T-cell (primary cell): ENCODE measurements around the gene DLGAP1. TPM values are rescaled to one million over a fixed set of nuclear protein-coding genes. Genes with fewer than 3 reads are reported as not detected.

Experiments
- ATAC-seq, 4 experiments: fragments of 200-7000 bp in 3 of 4; fragments of 150-1000 bp in 1 of 4; cut with Tn5 transposase; replicated peaks in 1 of 4; 1 replicate in 3 of 4; 2 replicates in 1 of 4; pipeline ENCODE4 v1.10.0; 2021; ENCODE audit warnings: moderate library complexity in 3 of 4, mild to moderate bottlenecking in 2 of 4, moderate number of reproducible peaks in 1 of 4
- CTCF ChIA-PET, 2 donors: fragments of 300-600 bp; sonication (Branson Sonifier 250); formaldehyde crosslinking; loops; one replicate each; lab custom pipeline; 2022; ENCODE audit warnings: antibody characterized with exemption in 2 of 2; lab: Charles Lee
- POLR2A ChIA-PET, 2 donors: fragments of 300-600 bp; sonication (Branson Sonifier 250); formaldehyde crosslinking; loops; one replicate each; lab custom pipeline; 2022; ENCODE audit warnings: antibody characterized with exemption in 2 of 2; lab: Charles Lee
- DNase-seq, 35 experiments: peaks; one replicate each; pipeline versions ENCODE4 v3.0.0 to v3.0.0-alpha.2; 2013 to 2023
- H3K27ac ChIP-seq: one replicate; pipeline ENCODE4 v1.5.1; 2013; ENCODE audit warnings: low read length
- H3K27me3 ChIP-seq, 2 experiments: replicated peaks in 1 of 2; 1 replicate in 1 of 2; 2 replicates in 1 of 2; pipeline versions ENCODE4 v1.6.1 to v1.7.0; 2013; ENCODE audit warnings: low read length in 1 of 2, mixed read lengths in 1 of 2; ENCODE audit not compliant: control insufficient read depth in 2 of 2, insufficient read depth in 2 of 2; ENCODE audit errors: extremely low read depth in 1 of 2
- H3K36me3 ChIP-seq, 2 donors: 1 replicate in 1 of 2; 2 replicates in 1 of 2; pipeline versions ENCODE4 v1.6.1 to v1.7.0; 2013; ENCODE audit warnings: low read length in 1 of 2; ENCODE audit not compliant: control insufficient read depth in 2 of 2, insufficient read depth in 1 of 2; ENCODE audit errors: extremely low read depth in 1 of 2
- H3K4me1 ChIP-seq, 2 experiments: 1 replicate in 1 of 2; 2 replicates in 1 of 2; pipeline versions ENCODE4 v1.6.1 to v1.7.0; 2013; ENCODE audit warnings: low read length in 2 of 2, mixed read lengths in 1 of 2; ENCODE audit not compliant: insufficient read depth in 2 of 2, control insufficient read depth in 1 of 2; ENCODE audit errors: extremely low read depth in 1 of 2
- H3K4me3 ChIP-seq, 2 donors: 1 replicate in 1 of 2; 2 replicates in 1 of 2; pipeline versions ENCODE4 v1.5.1 to v1.7.0; 2013; ENCODE audit warnings: mild to moderate bottlenecking in 2 of 2, low read length in 1 of 2, moderate library complexity in 1 of 2; ENCODE audit not compliant: control insufficient read depth in 1 of 2; ENCODE audit errors: extremely low read depth in 1 of 2
- H3K9me3 ChIP-seq: 2 replicates; pipeline ENCODE4 v1.7.0; 2013
- H3K27ac Mint-ChIP-seq, 2 donors: one replicate each; pipeline ENCODE4 v1.8.0; 2020 to 2021; ENCODE audit warnings: mild to moderate bottlenecking in 2 of 2, mixed read lengths in 2 of 2
- H3K27me3 Mint-ChIP-seq, 2 donors: one replicate each; pipeline ENCODE4 v1.8.0; 2021 to 2022; ENCODE audit warnings: mixed read lengths in 2 of 2
- H3K36me3 Mint-ChIP-seq: one replicate; pipeline ENCODE4 v1.8.0; 2021; ENCODE audit warnings: mixed read lengths
- H3K4me1 Mint-ChIP-seq, 3 donors: one replicate each; pipeline ENCODE4 v1.8.0; 2020 to 2022; ENCODE audit warnings: mixed read lengths in 3 of 3, mild to moderate bottlenecking in 1 of 3
- H3K4me3 Mint-ChIP-seq, 3 donors: one replicate each; pipeline ENCODE4 v1.8.0; 2020 to 2022; ENCODE audit warnings: mild to moderate bottlenecking in 3 of 3, mixed read lengths in 3 of 3, moderate library complexity in 3 of 3
- H3K9me3 Mint-ChIP-seq, 3 donors: one replicate each; pipeline ENCODE4 v1.8.0; 2020 to 2022; ENCODE audit warnings: mixed read lengths in 3 of 3
- WGBS: methylation state at CpG from one replicate; pipeline ENCODE4 v1.1.5; 2013; ENCODE audit warnings: missing lambda C conversion rate; ENCODE audit not compliant: insufficient coverage; 5-methylcytosine and 5-hydroxymethylcytosine counted together
- total RNA-seq, 35 experiments: library from RNA in 6 of 35; stranded (reverse) in 6 of 35; fragments of 120-200 nt in 1 of 35; gene quantifications; one replicate each; pipeline versions ENCODE4 v1.2.1 to v1.2.4 and lab custom pipeline; 2013 to 2026

DLGAP1 gene
- total RNA-seq, 5 donors from 2014 or later (not counting 1 experiment from before 2014, with no cell fraction given), result 0.25 to 1.8 (median 0.26) TPM

DNA sequence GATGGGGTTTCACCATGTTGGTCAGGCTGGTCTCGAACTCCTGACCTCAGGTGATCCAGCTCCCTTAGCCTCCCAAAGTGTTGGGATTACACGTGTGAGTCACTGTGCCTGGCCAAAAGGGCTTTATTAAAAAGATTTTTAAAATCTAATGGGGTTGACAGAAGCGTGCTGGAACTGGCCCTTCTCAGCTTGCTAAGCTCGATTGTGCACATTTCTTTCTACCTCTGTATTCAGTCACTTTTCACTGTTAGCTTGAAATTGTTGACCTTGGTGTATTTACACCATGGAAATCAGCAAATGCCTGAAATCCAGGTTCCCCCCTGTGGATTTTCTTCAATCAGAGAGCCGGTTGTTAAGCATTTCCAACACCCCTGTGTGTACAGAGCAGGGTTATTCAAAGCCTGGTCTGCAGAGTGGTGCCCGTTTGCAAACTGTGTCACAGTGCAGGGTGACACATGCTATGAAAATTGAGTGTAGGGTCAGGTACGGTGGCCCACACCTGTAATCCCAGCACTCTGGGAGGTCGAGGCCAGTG lies 864.9 kb downstream of the DLGAP1 start:
- Mint-ChIP-seq H3K4me1 (peaks cover 30 to 53% (median 37%) of the 10 kb centered on the region in 3 donors), H3K27me3 (no peaks in the 10 kb centered on the region), H3K9me3 (no peaks in the 10 kb centered on the region), H3K4me3 (no peak overlapping the region), H3K36me3 (no peaks in the 10 kb centered on the region), H3K27ac (no peak overlapping the region)
- Histone ChIP-seq H3K27me3 (no peaks in the 10 kb centered on the region), H3K4me1 (peaks cover 10 to 32% of the 10 kb centered on the region in 2 experiments), H3K4me3 (no peak overlapping the region), H3K36me3 (no peaks in the 10 kb centered on the region), H3K9me3 (no peaks in the 10 kb centered on the region), H3K27ac (no peak overlapping the region)
- WGBS, result 88% methylated on average over 1 of the region's 8 CpGs
- POLR2A ChIA-PET, result no interaction called here
- CTCF ChIA-PET, result interaction anchor here in 1 of 2 donors (0.5 kb wide), 1 partner anchor 113 kb away, joined by 4 read pairs; no protein-coding TSS in a partner anchor
- ATAC-seq, result no peak
- no peak for DNase-seq

DNA sequence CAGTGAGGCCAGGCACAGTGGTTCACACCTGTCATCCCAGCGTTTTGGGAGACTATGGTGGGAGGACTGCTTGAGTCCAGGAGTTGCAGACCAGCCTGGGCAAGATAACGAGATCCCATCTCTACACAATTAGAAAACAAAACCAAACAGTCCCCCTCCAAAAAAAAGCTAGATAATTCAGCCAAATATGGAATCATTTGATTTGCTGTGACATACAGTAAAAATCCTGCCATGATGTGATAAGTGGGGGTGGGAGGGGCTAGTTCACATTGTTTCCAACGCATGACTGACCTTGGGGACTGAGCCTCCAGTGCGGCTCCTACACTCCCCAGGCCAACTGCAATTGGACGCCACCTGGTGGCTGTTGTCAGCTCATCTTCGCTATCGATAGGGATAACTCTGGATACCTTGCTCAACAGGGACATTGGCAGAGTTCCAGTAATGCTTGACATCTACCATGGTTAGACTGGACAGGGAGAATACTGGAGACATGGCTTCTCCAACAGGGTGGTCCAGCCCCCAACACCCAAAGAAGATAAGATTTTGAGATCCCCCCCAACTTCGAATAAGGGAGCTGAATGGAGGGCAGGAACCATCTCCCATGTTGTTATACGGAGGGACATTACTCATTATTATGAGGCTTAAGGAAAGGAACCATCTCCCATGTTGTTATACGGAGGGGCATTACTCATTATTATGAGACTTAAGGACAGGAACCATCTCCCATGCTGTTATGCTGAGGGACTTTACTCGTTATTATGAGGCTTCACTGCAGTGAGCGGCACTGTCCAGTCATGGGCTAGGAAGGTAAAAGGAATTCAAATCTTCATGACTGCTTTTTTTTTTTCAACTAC lies 869.2 kb downstream of the DLGAP1 start:
- no peaks in the 10 kb centered on the region for H3K9me3 ChIP-seq
- Mint-ChIP-seq H3K4me3 (no peak overlapping the region), H3K27ac (no peak overlapping the region), H3K4me1 (peaks cover 9 to 25% (median 13%) of the 10 kb centered on the region in 3 donors), H3K9me3 (no peaks in the 10 kb centered on the region), H3K36me3 (no peaks in the 10 kb centered on the region), H3K27me3 (no peaks in the 10 kb centered on the region)
- no peaks in the 10 kb centered on the region for H3K36me3 ChIP-seq
- H3K27me3 ChIP-seq, result peaks cover 0 to 3% of the 10 kb centered on the region in 2 experiments
- DNase-seq (peak in 34 of 35 experiments; percentile 27 to 83 (median 58)), ATAC-seq (peak in 3 of 4 experiments; percentile 65 to 87 (median 74))
- peaks cover 0 to 8% of the 10 kb centered on the region in 2 experiments for H3K4me1 ChIP-seq
- WGBS, result 24% methylated on average over 3 of the region's 12 CpGs
- no peak overlapping the region for H3K27ac ChIP-seq
- H3K4me3 ChIP-seq, result no peak overlapping the region
- POLR2A ChIA-PET, result interaction anchor here (0.6 kb wide), 3 partner anchors 62 to 739 kb away, joined by 3 to 11 read pairs (median 3); no protein-coding TSS in a partner anchor
- CTCF ChIA-PET, result interaction anchor here (0.6 to 2.9 kb wide), 30 partner anchors 8 to 513 kb away, joined by 3 to 26 read pairs (median 4); no protein-coding TSS in a partner anchor

DNA sequence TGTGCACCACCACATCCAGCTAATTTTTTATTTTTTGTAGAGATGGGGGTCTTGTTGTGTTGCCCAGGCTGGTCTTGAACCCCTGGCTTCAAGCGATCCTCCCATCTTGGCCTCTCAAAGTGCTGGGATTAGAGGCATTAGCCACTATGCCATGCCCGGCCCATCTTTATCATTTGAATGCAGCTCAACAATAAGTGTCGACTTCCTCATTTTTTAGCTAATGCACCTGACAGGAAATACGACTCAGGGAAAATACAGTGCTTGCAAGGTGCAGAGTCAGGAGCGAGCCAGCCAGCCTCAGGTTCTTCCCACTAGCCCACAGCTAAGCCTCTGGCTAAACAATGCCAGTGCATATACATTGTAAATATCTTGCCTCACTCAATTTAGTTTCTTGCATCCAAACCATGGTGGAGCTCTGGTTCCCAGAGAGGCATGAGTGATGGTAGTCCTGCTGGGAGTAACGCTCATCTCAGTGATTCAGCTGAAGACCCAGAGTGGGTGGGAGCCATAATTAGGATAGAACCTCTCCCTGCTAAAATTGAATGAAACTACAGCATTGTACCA lies 870.1 kb downstream of the DLGAP1 start:
- H3K4me3 Mint-ChIP-seq, result no peak overlapping the region
- H3K9me3 ChIP-seq, result no peaks in the 10 kb centered on the region
- POLR2A ChIA-PET, result no interaction called here
- WGBS, result 51% methylated on average over 4 of the region's 6 CpGs
- H3K4me1 ChIP-seq, result peaks cover 0 to 8% of the 10 kb centered on the region in 2 experiments
- peaks cover 9 to 25% (median 13%) of the 10 kb centered on the region in 3 donors for H3K4me1 Mint-ChIP-seq
- no peak overlapping the region for H3K27ac Mint-ChIP-seq
- no peaks in the 10 kb centered on the region for H3K36me3 ChIP-seq
- no peak overlapping the region for H3K27ac ChIP-seq
- H3K27me3 Mint-ChIP-seq, result no peaks in the 10 kb centered on the region
- DNase-seq (no peak), ATAC-seq (no peak)
- H3K36me3 Mint-ChIP-seq, result no peaks in the 10 kb centered on the region
- CTCF ChIA-PET, result interaction anchor here (0.5 to 2.9 kb wide), 25 partner anchors 9 to 512 kb away, joined by 3 to 26 read pairs (median 5); no protein-coding TSS in a partner anchor
- H3K27me3 ChIP-seq, result peaks cover 0 to 3% of the 10 kb centered on the region in 2 experiments
- H3K4me3 ChIP-seq, result no peak overlapping the region
- H3K9me3 Mint-ChIP-seq, result no peaks in the 10 kb centered on the region

DNA sequence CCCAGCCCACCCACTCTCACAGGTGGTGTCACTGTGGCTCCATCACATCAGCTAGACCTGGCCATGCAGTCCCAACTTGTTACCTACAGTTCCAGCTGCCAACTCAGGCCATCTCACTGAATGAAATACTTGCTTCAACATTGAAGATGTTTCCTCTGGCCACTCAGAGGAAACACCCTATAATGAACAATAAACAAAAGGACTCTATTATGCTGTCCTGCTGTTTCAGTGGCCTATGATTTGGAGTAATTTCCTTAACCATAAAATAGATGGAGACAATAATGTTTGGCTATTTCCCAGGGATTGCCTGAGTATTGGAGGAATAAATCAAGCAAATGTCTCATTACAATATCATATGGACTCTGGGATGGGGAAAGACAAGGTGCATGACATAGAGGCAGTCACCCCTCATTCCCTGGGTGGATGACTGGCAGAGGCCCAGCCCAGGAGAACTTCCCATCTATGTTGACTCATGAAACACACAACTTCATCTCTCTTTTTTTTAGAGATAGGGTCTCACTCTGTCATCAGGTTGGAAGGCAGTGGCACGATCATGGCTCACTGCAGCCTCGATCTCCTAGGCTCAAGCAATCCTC lies 870.7 kb downstream of the DLGAP1 start:
- POLR2A ChIA-PET, result no interaction called here
- Mint-ChIP-seq H3K36me3 (no peaks in the 10 kb centered on the region), H3K9me3 (no peaks in the 10 kb centered on the region), H3K27ac (no peak overlapping the region), H3K4me1 (peaks cover 9 to 25% (median 13%) of the 10 kb centered on the region in 3 donors), H3K4me3 (no peak overlapping the region), H3K27me3 (no peaks in the 10 kb centered on the region)
- no peak for ATAC-seq
- Histone ChIP-seq H3K4me1 (peaks cover 0 to 8% of the 10 kb centered on the region in 2 experiments), H3K27me3 (peaks cover 0 to 3% of the 10 kb centered on the region in 2 experiments), H3K9me3 (no peaks in the 10 kb centered on the region), H3K36me3 (no peaks in the 10 kb centered on the region), H3K4me3 (no peak overlapping the region), H3K27ac (no peak overlapping the region)
- CTCF ChIA-PET, result interaction anchor here (0.6 to 2.9 kb wide), 10 partner anchors 10 to 302 kb away, joined by 3 to 26 read pairs (median 6); no protein-coding TSS in a partner anchor
- no peak for DNase-seq
- WGBS, result 100% methylated on average over 2 of the region's 2 CpGs

DNA sequence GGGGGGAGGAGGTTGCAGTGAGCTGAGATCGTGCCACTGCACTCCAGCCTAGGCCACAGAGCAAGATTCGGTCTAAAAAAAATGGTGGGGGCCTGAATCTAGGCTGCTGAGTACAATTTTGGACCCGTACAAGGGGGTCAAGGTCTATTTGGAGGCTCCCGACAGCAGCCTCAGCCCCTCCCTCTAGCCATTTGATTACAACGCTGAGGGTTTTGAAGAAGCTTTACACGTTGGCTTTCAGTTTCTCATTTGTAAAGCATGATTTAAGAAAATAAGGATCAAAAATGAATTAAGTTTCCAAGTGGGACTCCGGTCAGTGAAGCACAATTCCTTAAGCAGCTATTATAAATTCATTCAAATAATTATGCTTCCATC lies 871.2 kb downstream of the DLGAP1 start:
- Mint-ChIP-seq H3K27ac (no peak overlapping the region), H3K36me3 (no peaks in the 10 kb centered on the region), H3K4me1 (peaks cover 9 to 25% (median 13%) of the 10 kb centered on the region in 3 donors), H3K4me3 (no peak overlapping the region), H3K9me3 (no peaks in the 10 kb centered on the region), H3K27me3 (no peaks in the 10 kb centered on the region)
- no peak for ATAC-seq
- DNase-seq, result no peak
- CTCF ChIA-PET, result interaction anchor here (0.6 to 2.9 kb wide), 4 partner anchors 43 to 302 kb away, joined by 3 to 25 read pairs (median 3); no protein-coding TSS in a partner anchor
- Histone ChIP-seq H3K9me3 (no peaks in the 10 kb centered on the region), H3K27me3 (peaks cover 0 to 3% of the 10 kb centered on the region in 2 experiments), H3K27ac (no peak overlapping the region), H3K36me3 (no peaks in the 10 kb centered on the region), H3K4me3 (no peak overlapping the region), H3K4me1 (peaks cover 0 to 8% of the 10 kb centered on the region in 2 experiments)
- 95% methylated on average over 2 of the region's 7 CpGs for WGBS
- POLR2A ChIA-PET, result no interaction called here
